Measurements from ENCODE around the gene LRRC28. TPM values are rescaled to one million over a fixed set of nuclear protein-coding genes. Genes with fewer than 3 reads are reported as not detected.

Gene LRRC28
- total RNA-seq, 4 donors from 2014 or later = 29.3 to 39.7 (median 34.8) TPM

DNA sequence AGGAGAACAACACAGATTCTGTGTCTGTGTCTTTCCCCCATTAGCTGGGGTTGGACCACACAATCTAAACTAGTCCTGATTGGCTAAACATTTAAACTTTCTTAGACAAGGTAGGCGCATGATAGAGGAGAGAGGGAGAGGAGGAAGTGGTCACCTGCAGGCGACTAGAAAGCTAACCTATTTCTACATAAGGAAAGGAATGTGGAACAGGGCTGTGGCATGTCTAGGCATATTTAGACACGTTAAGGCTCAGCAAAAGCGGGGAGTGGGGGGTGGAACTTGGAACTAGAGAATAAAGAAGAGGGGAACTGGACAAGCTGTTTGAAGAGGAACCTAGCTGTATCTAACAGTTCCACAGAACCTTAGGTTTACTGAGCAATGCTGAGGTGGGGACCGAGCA lies 12.8 kb downstream of the LRRC28 start:
- H3K4me3 ChIP-seq (ENCODE audit: low read depth, poor library complexity, severe bottlenecking) = no peak overlapping the region
- WGBS, 2 donors = 59 to 67% methylated on average over 5 of the region's 5 CpGs
- TF ChIP-seq POLR2A (IDR thresholded peaks at IDR 0.05) = no peak
- TF ChIP-seq, protein P1, sequence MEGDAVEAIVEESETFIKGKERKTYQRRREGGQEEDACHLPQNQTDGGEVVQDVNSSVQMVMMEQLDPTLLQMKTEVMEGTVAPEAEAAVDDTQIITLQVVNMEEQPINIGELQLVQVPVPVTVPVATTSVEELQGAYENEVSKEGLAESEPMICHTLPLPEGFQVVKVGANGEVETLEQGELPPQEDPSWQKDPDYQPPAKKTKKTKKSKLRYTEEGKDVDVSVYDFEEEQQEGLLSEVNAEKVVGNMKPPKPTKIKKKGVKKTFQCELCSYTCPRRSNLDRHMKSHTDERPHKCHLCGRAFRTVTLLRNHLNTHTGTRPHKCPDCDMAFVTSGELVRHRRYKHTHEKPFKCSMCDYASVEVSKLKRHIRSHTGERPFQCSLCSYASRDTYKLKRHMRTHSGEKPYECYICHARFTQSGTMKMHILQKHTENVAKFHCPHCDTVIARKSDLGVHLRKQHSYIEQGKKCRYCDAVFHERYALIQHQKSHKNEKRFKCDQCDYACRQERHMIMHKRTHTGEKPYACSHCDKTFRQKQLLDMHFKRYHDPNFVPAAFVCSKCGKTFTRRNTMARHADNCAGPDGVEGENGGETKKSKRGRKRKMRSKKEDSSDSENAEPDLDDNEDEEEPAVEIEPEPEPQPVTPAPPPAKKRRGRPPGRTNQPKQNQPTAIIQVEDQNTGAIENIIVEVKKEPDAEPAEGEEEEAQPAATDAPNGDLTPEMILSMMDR (IDR thresholded peaks at IDR 0.05) = no peak
- no peak for DNase-seq (ENCODE audit: low spot score in 2 of 2)
- intact Hi-C loops (cut with DNase I; ENCODE audit: low total_unique reads) = no loop called here

DNA sequence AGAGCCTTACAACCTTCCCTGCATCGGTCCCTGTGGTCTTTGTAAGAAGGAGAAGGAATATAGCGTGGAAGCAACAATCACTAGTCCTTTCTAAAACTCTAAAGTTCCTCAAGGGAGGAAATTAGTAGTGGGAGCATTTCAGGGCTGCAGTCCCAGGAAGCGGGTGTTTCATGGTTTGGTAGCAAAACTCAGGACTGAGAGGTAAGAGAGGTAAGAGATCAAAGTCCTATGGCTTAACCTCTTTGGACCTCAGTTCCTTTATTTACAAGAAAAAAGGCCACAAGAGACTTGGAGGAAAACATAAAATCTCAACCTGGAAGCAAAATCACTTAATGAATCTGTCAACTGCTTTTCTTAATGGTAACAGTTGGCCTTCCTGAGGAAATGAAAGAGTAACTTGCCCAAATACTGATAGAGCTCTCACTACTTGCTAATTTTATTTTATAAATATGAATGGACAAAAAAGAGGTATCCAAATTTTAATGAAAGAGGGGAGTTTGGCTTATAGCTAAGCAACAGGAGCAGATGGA lies 14.3 kb downstream of the LRRC28 start:
- 91 to 96% methylated on average over 3 of the region's 3 CpGs for WGBS, 2 donors
- H3K4me3 ChIP-seq (ENCODE audit: low read depth, poor library complexity, severe bottlenecking) = no peak overlapping the region
- TF ChIP-seq, protein P1 (IDR thresholded peaks at IDR 0.05) = no peak
- TF ChIP-seq POLR2A (IDR thresholded peaks at IDR 0.05) = no peak
- intact Hi-C loops (cut with DNase I; ENCODE audit: low total_unique reads) = no loop called here
- no peak for DNase-seq (ENCODE audit: low spot score in 2 of 2)

DNA sequence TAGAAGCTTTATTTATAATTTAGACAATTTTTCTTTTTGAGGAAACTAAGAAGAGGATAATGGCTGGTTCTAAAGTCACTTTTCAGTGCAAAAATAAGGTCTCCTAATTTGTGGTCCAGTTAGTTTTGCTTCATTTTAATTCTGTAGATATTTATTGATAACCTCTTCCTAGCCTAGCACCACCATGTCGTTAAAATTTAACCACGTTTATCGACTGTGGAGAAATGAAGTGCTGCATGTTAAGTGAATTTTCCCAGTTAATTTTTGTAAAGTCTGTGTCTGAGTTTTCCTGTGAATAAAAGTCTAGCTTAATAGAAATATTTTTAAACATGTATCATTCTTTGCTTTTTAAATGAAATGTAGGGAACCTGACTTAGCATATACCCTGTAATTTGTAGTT lies 16.7 kb downstream of the LRRC28 start:
- 91 to 95% methylated on average over 3 of the region's 3 CpGs for WGBS, 2 donors
- TF ChIP-seq, protein P1 (IDR thresholded peaks at IDR 0.05) = no peak
- no peak for TF ChIP-seq POLR2A (IDR thresholded peaks at IDR 0.05)
- no peak overlapping the region for H3K4me3 ChIP-seq (ENCODE audit: low read depth, poor library complexity, severe bottlenecking)
- intact Hi-C loops (cut with DNase I; ENCODE audit: low total_unique reads) = no loop called here
- no peak for DNase-seq (ENCODE audit: low spot score in 2 of 2)

DNA sequence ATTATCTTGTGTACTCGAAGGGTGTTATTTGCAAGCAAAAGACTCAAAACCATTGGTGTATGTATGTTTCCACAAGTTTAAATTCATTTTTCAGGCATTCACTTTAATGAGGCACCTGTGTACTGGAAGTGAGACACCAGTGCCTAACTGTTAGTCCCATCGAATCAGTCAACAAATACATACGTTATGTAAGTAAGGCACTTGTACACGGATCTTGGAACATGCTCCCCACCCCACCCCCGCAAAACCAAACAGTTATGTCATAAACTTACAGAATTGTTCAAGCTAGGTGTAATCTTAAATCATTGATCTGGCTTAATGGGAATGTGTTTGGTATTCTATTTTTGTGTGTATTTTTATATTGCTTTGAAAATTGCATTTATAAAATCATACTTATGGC lies 17.1 kb downstream of the LRRC28 start:
- 74 to 82% methylated on average over 5 of the region's 5 CpGs for WGBS, 2 donors
- no peak for DNase-seq (ENCODE audit: low spot score in 2 of 2)
- TF ChIP-seq POLR2A (IDR thresholded peaks at IDR 0.05) = no peak
- TF ChIP-seq, protein P1 (IDR thresholded peaks at IDR 0.05) = no peak
- intact Hi-C loops (cut with DNase I; ENCODE audit: low total_unique reads) = no loop called here
- no peak overlapping the region for H3K4me3 ChIP-seq (ENCODE audit: low read depth, poor library complexity, severe bottlenecking)

DNA sequence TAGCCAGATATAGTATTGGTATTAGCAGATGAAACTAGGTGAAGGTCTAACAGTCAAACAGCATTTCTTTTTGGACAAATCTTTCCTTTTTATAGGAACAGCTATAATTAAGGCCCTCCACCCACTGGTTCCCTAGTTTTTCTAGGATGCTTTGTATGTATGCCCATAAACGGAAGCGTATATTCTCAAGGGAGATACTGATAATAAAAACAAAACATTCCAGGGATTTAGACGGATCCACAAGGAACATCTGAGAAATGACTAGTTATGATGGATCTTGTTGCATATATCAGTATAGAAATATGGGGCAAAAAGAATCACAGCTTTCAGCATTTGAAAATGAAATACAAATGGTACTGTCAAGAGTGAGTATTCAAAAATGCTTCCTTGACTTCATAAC lies 22.5 kb downstream of the LRRC28 start:
- H3K4me3 ChIP-seq (ENCODE audit: low read depth, poor library complexity, severe bottlenecking) = no peak overlapping the region
- TF ChIP-seq, protein P1 (IDR thresholded peaks at IDR 0.05) = no peak
- no peak for TF ChIP-seq POLR2A (IDR thresholded peaks at IDR 0.05)
- intact Hi-C loops (cut with DNase I; ENCODE audit: low total_unique reads) = loop anchor here (10.0 kb wide), 1 partner anchor 471 kb away; no protein-coding TSS in a partner anchor
- WGBS, 2 donors = 72 to 78% methylated on average over 3 of the region's 3 CpGs
- DNase-seq (ENCODE audit: low spot score in 2 of 2) = no peak

DNA sequence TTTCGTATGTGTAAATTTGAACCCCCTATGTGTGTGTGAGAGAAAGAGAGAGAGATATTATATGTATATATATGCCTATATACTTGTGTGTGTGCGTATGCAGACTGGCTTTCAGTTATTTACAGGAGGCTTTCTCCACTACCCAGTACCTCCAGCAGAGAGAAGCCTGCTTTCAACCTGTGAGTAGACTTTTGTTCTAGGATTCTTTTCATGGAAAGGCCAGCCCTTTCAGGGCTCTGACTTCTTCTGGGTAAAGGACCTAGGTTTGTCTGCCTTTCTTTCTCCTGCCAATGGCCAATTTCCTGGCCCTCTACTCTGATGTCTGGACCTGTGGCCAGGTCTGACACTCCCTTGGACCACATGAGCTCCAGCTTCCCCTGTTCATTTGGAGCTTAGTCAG lies 23.8 kb downstream of the LRRC28 start:
- H3K4me3 ChIP-seq (ENCODE audit: low read depth, poor library complexity, severe bottlenecking) = no peak overlapping the region
- 95 to 100% methylated on average over 2 of the region's 2 CpGs for WGBS, 2 donors
- intact Hi-C loops (cut with DNase I; ENCODE audit: low total_unique reads) = loop anchor here (10.0 kb wide), 1 partner anchor 470 kb away; no protein-coding TSS in a partner anchor
- DNase-seq (ENCODE audit: low spot score in 2 of 2) = no peak
- no peak for TF ChIP-seq POLR2A (IDR thresholded peaks at IDR 0.05)
- TF ChIP-seq, protein P1 (IDR thresholded peaks at IDR 0.05) = no peak

Data from lower leg skin (tissue), 4 donors.